Epidermal melanocyte (primary cell): ENCODE measurements around the gene KCNIP4.
"Not testable (repeated sequence)": the region's sequence is repeated elsewhere in the genome, so short reads cannot be mapped to it uniquely, and the experiment has no call there.

Source experiments
- DNase-seq: peaks from one replicate; pipeline ENCODE4 v3.0.0; 2011; ENCODE audit warnings: low spot score; ENCODE audit not compliant: insufficient read length

KCNIP4 gene

GRCh38 chr4:21376176-21376575 lies 572.4 kb downstream of the KCNIP4 start:
- DNase-seq, result no peak

- DNase-seq, result no peak
These were observed 573.8 kb downstream of the KCNIP4 start for GRCh38 chr4:21374641-21375368.

- no peak for DNase-seq
These were observed 581.0 kb downstream of the KCNIP4 start for GRCh38 chr4:21367567-21367966.

- no peak for DNase-seq
These were observed 581.7 kb downstream of the KCNIP4 start for GRCh38 chr4:21366840-21367239.

GRCh38 chr4:21366312-21366711 lies 582.3 kb downstream of the KCNIP4 start:
- no peak for DNase-seq

- DNase-seq, result no peak
These were observed 584.9 kb downstream of the KCNIP4 start for GRCh38 chr4:21363701-21364100.

DNA sequence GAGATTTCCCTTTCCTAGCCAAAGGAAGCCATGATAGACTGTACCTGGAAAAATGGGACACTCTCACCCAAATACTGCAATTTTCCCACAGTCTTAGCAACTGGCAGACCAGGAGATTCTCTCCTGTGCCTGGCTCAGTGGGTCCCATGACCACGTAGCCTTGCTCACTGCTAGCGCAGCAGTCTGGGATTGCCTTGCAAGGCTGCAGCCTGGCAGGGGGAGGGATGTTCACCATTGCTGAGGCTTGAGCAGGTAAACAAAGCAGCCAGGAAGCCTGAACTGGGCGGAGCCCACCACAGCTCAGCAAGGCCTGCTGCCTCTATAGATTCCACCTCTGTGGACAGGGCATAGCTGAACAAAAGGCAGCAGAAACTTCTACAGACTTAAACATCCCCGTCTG lies 596.2 kb downstream of the KCNIP4 start:
- DNase-seq, result not testable (repeated sequence)

DNA sequence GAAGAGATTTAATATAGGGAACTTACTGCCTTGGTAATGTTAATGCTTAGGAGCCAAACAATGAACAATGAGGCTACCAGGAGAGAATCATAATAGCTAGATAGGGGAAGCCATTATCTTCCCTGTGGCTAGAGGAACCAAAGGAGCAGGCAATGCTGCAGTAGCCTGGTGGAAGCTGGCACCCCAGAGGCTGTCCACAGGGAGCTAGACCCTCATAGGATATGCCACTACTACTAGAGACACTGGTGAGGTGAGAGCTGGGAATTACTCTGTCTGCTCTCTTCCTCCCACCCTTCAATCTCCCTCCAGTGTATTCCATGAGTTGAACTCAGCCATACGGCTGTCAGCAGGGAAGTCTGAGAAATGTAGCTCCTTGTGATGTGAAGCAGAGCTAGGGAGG lies 601.4 kb downstream of the KCNIP4 start:
- no peak for DNase-seq

DNA sequence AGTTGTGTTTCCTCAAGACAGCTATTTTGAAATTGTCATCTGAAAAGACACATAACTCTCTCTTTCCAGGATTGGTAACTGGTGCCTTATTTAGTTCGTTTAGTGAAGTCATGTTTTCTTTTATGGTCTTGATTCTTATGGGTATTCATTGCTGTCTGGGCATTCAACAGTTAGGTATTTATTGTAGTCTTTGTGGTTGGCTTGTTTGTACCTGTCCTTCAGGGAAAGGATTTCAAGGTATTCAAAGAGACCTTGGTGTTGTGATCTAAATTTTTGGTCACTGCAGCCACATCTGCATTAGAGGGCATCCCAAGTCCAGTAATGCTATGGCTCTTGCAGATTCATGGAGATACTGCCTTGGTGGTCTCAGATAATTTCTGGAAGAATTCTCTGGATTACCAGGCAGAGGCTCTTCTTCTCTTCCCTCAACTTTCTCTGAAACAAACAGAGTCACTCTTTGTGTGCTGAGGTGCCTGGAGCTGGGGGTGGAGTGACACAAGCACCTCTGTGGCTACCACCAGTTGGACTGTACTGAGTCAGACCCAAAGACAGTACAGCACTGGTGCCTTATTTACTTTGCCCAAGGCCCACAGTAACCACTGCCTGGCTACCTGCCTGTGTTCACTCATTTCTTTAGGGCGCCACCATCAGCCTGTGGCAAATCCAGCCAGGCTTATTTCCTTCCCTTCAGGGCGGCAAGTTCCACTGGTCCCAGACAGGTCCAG lies 620.4 kb downstream of the KCNIP4 start:
- no peak for DNase-seq

GRCh38 chr4:21320034-21320433 lies 628.5 kb downstream of the KCNIP4 start:
- DNase-seq, result no peak

- DNase-seq, result no peak
These were observed 640.9 kb downstream of the KCNIP4 start for GRCh38 chr4:21307709-21308108.

GRCh38 chr4:21304540-21304887 lies 644.1 kb downstream of the KCNIP4 start:
- no peak for DNase-seq

- DNase-seq, result no peak
These were observed 658.0 kb downstream of the KCNIP4 start for GRCh38 chr4:21290562-21290961.

DNA sequence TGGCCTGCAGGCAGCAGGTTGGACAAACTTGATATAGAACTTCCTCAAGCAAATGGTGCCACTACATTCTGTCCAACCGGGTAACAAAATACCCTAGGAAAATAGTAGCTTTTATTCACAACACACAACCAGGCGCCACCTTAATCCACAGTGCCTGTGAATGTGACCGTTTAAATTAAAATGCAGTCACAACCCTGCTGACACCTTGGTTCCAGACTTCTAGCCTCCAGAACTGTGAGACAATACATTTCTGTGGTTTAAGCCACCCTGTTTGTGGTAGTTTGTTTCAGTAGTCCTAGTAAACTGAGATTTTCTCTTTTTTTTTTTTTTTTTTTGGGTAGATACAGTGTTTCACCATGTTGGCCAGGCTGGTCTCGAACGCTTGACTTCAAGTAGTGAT lies 672.5 kb downstream of the KCNIP4 start:
- DNase-seq, result no peak

DNA sequence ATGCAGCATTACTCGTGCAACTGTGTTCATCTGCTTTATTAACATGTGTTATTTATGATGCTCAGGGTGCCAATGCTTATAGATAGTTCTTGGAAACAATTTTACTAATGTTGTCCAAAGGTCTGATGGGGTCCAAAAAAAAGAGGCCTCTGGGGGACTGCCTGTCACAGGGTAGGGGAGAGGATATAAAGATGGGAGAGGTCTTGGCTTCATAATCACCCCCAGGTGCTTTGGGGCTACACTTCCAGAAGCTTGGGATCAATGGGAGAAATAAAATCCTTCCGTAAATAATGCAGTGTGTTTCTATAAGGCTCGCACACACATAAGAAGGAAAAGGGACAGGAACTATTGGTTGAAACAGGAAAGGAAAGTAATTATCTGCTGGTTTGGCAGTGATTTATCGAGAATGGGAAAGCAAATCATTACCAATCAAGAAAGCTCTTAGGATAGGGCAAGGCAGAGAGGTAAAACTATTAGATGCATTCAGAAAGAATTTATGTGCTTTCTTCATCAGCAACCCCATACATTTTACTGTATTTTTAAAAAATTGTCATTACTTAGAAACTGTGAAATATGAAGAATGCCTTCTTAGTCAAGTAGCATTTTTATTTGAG lies 677.0 kb downstream of the KCNIP4 start:
- no peak for DNase-seq

DNA sequence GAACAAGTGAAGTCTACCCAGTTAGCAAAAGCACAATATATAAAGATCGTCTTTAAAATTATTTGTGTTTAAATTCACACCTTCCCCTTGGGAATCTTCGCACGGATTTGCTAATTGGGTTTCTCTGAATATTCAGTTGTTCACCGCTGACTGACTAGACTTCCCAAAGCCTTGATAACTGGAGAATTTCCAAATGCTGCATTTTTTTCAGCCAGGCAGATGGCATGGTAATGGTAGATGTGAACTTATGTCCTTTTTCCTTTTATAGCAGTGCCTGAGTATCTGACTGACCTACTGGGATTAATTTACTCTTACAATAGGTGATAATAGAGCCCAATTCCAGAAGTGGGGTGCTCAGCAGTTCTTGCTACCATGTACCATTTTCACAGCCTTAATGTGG lies 700.2 kb downstream of the KCNIP4 start:
- no peak for DNase-seq

DNA sequence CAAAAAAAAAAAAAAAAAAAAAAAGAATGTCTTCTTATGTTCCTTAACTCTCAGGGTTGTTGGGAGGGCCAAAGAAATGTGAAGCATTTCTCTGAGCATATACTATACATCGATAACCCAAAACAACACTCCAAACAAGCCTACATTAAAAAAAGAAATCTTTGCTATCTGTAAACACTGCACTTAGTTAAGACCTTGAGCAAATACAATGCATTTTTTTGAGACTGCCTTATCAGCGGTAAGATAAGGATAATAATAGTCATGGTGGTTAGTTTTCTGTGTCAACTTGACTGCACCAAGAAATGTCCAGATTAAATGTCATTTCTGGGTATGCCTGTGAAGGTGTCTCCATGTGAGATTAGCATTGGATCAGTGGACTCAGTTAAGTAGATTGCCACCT lies 706.4 kb downstream of the KCNIP4 start:
- DNase-seq, result no peak

DNA sequence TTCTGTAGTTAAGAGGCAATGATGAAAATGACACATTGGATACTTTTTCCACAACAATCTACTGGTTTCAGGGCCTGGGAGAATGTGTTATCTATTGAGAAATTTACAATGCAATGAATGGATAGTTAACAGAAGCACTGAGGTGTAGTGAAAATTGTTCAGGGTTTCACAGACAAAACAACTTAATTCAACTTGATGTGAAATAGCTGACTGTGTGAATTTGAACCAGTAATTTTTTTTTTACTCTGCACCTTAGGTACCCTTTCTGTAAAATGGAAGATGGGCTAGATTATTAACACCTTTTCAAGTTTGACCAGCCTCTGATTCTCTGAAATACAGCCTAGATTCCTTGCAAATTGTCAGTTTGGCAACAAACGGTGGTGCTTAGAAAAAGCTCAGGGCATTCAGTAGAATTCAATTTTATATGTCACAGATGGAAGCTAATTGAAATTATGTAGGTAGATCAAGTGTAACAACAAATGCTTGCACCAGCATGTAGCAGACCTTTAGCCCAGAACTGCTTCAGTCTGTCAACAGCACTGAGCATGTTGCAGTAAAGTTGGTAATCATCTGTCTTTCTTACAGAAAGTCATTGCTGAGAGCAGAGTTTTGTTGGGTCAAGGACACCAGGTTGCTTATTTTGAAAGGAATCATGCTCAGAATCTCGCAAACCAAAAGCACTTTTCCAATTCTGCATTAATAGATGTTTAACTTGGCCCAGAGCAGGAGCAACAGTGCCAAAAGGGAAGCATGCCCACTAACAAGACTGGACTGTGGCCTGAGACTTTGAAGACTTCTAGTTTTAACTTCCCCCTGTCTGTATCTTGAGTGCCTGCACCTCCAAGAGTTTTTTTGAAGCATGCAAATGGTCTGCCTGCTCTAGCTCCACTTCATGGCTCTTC lies 721.7 kb downstream of the KCNIP4 start:
- DNase-seq, result no peak

DNA sequence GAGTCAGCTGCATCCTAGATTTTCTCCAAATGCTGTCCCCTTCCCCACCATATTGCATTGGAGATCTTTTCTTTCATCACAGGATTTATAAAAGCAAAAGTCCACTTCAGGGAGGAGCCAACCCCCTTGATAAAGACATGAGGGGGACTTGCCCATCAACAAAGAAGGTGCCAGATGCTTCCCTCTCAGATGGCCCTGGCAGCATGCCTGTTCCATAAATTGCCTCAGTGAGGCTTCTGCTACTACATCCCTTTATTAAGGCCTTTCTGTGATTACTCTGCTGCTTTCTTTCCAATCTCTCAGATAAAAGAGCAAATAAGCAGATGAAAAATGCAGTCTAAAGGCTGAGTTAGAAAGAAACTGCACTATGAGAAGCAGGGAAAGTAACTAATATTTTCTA lies 736.7 kb downstream of the KCNIP4 start:
- no peak for DNase-seq

DNA sequence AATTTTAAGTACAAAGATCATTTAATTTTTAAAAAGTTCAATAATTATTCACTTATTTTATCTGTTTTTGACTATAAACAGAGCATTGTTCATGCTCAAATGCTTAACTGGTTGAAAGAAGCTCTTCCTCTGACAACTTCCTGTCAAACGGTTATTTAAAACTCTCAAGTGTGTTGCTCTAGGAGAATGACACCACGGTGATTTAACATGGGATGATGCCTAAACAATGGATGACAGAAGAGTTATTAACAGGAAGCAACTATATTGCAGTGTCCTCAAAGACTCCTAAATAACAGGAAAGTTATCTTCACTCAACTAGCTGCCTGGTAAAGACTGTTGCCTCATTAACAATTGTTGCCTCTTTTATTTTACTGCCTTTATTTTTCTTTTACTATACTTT lies 738.7 kb downstream of the KCNIP4 start:
- no peak for DNase-seq

GRCh38 chr4:21205821-21206531 lies 742.6 kb downstream of the KCNIP4 start:
- no peak for DNase-seq
